ENCODE data around the gene PLA2G15.

The PLA2G15 gene

GRCh38 chr16:68244903-68245853, at the start of gene PLA2G15:
PLA2G15 (plus strand) TSS chr16:68245373; CDS start chr16:68245427, 54 bp downstream.
- DNase-seq (ENCODE audit: low spot score): peak; percentile 97
- in situ Hi-C loops (cut with MboI; ENCODE audit: low pct_unique_long_range_greater_than_20kb, low sequenced_read_pairs, unreplicated experiment): no loop called here
- no peak for TF ChIP-seq CTCF (IDR thresholded peaks at IDR 0.05; ENCODE audit: extremely low read depth, insufficient read depth, missing control alignments)

GRCh38 chr16:68197250-68197649, 47.9 kb upstream of the PLA2G15 start:
- in situ Hi-C loops (cut with MboI; ENCODE audit: low pct_unique_long_range_greater_than_20kb, low sequenced_read_pairs, unreplicated experiment): no loop called here
- no peak for TF ChIP-seq CTCF (IDR thresholded peaks at IDR 0.05; ENCODE audit: extremely low read depth, insufficient read depth, missing control alignments)
- no peak for DNase-seq (ENCODE audit: low spot score)

- TF ChIP-seq CTCF (IDR thresholded peaks at IDR 0.05; ENCODE audit: extremely low read depth, insufficient read depth, missing control alignments): no peak
- peak; percentile 28 for DNase-seq (ENCODE audit: low spot score)
- in situ Hi-C loops (cut with MboI; ENCODE audit: low pct_unique_long_range_greater_than_20kb, low sequenced_read_pairs, unreplicated experiment): no loop called here
Measured at GRCh38 chr16:68200088-68200783, 44.9 kb upstream of the PLA2G15 start.

- in situ Hi-C loops (cut with MboI; ENCODE audit: low pct_unique_long_range_greater_than_20kb, low sequenced_read_pairs, unreplicated experiment): no loop called here
- DNase-seq (ENCODE audit: low spot score): no peak
- no peak for TF ChIP-seq CTCF (IDR thresholded peaks at IDR 0.05; ENCODE audit: extremely low read depth, insufficient read depth, missing control alignments)
Measured at GRCh38 chr16:68202091-68202519, 43.1 kb upstream of the PLA2G15 start.

GRCh38 chr16:68206245-68206644, 38.9 kb upstream of the PLA2G15 start:
- TF ChIP-seq CTCF (IDR thresholded peaks at IDR 0.05; ENCODE audit: extremely low read depth, insufficient read depth, missing control alignments): no peak
- in situ Hi-C loops (cut with MboI; ENCODE audit: low pct_unique_long_range_greater_than_20kb, low sequenced_read_pairs, unreplicated experiment): no loop called here
- no peak for DNase-seq (ENCODE audit: low spot score)

GRCh38 chr16:68214726-68215125, 30.4 kb upstream of the PLA2G15 start:
- no peak for DNase-seq (ENCODE audit: low spot score)
- TF ChIP-seq CTCF (IDR thresholded peaks at IDR 0.05; ENCODE audit: extremely low read depth, insufficient read depth, missing control alignments): no peak
- in situ Hi-C loops (cut with MboI; ENCODE audit: low pct_unique_long_range_greater_than_20kb, low sequenced_read_pairs, unreplicated experiment): no loop called here

Measured in GM13977 (cell line).